GM12878 (cell line): ENCODE results near the gene KDM4C. TPM values are rescaled to one million over a fixed set of nuclear protein-coding genes. Genes with fewer than 3 reads are reported as not detected.

Experiments
- ATAC-seq: fragments of 200-7000 bp; cut with Tn5 transposase; 3 replicates; pipeline ENCODE4 v1.9.1; 2020; ENCODE audit warnings: mild to moderate bottlenecking, moderate library complexity
- BruUV-seq: library from RNA; stranded (reverse); fragments of 400-500 nt; replicated peaks from 2 replicates; lab custom pipeline; 2021; lab: Mats Ljungman, UMichigan
- CTCF ChIA-PET: fragments of 300-600 bp; sonication (Branson Sonifier 250); formaldehyde crosslinking; extraction: SDS; loops from one replicate; lab custom pipeline; 2021; ENCODE audit warnings: inconsistent platforms; lab: Yijun Ruan, JAX
- POLR2A ChIA-PET: fragments of 350-600 bp; formaldehyde crosslinking; extraction: SDS; loops from one replicate; lab custom pipeline; 2021; ENCODE audit warnings: inconsistent platforms; lab: Charles Lee
- RAD21 ChIA-PET: fragments of 300-600 bp; sonication (Branson Sonifier 250); formaldehyde crosslinking; loops from one replicate; lab custom pipeline; 2023; ENCODE audit warnings: antibody characterized with exemption; ENCODE audit not compliant: unreplicated experiment; lab: Charles Lee
- SMC1A ChIA-PET: fragments of 300-600 bp; sonication (Branson Sonifier 250); formaldehyde crosslinking; loops from one replicate; lab custom pipeline; 2023; ENCODE audit not compliant: unreplicated experiment, uncharacterized antibody; lab: Charles Lee
- DNase-seq: peaks from one replicate; pipeline ENCODE4 v3.0.0-alpha.2; 2011; ENCODE audit warnings: low read depth, low spot score
- FAIRE-seq: peaks from 3 replicates; lab custom pipeline; 2011; peaks lifted over from hg19 to GRCh38; lab: Jason Lieb, UNC
- H2AFZ ChIP-seq: 2 replicates; pipeline ENCODE4 v1.6.0; 2011; ENCODE audit warnings: low read depth, low read length, control low read depth; ENCODE audit not compliant: control insufficient read depth
- H3K27ac ChIP-seq: 2 replicates; pipeline ENCODE4 v1.5.1; 2011; ENCODE audit warnings: control low read depth; ENCODE audit not compliant: control insufficient read depth, insufficient read depth
- H3K27me3 ChIP-seq, 2 experiments: replicated peaks in 1 of 2; 2 replicates each; pipeline versions ENCODE4 v1.6.0 to v1.6.1; 2011; ENCODE audit warnings: low read length in 1 of 2; ENCODE audit not compliant: control insufficient read depth in 2 of 2, insufficient read depth in 2 of 2
- H3K36me3 ChIP-seq, 2 experiments: 2 replicates each; pipeline ENCODE4 v1.5.1; 2011; ENCODE audit warnings: low read length in 1 of 2; ENCODE audit not compliant: control insufficient read depth in 2 of 2, insufficient read depth in 2 of 2
- H3K4me1 ChIP-seq: 2 replicates; pipeline ENCODE4 v1.6.1; 2011; ENCODE audit warnings: mild to moderate bottlenecking, low read length, moderate library complexity, mixed read lengths; ENCODE audit not compliant: control insufficient read depth, insufficient read depth
- H3K4me2 ChIP-seq: 2 replicates; pipeline ENCODE4 v1.6.0; 2011; ENCODE audit warnings: control low read depth; ENCODE audit not compliant: control insufficient read depth, insufficient read depth
- H3K4me3 ChIP-seq: fragments of 200-600 bp; sonication (generic); 2 replicates; pipeline ENCODE4 v1.5.1; 2016
- H3K79me2 ChIP-seq: 2 replicates; pipeline ENCODE4 v1.6.0; 2011; ENCODE audit warnings: low read length; ENCODE audit not compliant: control insufficient read depth, insufficient read depth
- H3K9ac ChIP-seq: 2 replicates; pipeline ENCODE4 v1.8.0; 2011; ENCODE audit warnings: low read length, control low read depth, mixed read lengths; ENCODE audit not compliant: control insufficient read depth, insufficient read depth
- H3K9me3 ChIP-seq: replicated peaks from 3 replicates; pipeline ENCODE4 v1.5.1; 2011; ENCODE audit warnings: mild to moderate bottlenecking, low read length; ENCODE audit not compliant: control insufficient read depth, insufficient read depth
- H4K20me1 ChIP-seq: 2 replicates; pipeline ENCODE4 v1.6.0; 2011; ENCODE audit not compliant: control insufficient read depth, insufficient read depth
- IRF4 ChIP-seq: IDR thresholded peaks from 2 replicates; pipeline ENCODE4 v1.6.1; 2011; ENCODE audit warnings: low read depth, low read length
- NFIC ChIP-seq: IDR thresholded peaks from 2 replicates; pipeline ENCODE4 v1.6.1; 2012; ENCODE audit warnings: low read depth, mild to moderate bottlenecking, inconsistent platforms, low read length, moderate library complexity
- RELA ChIP-seq: fragments of 450-650 bp; IDR thresholded peaks from 2 replicates; pipeline ENCODE4 v1.8.0; 2014; ENCODE audit warnings: borderline replicate concordance; ENCODE audit not compliant: partially characterized antibody
- SUZ12 ChIP-seq: fragments of 200-600 bp; sonication (generic); IDR thresholded peaks from one replicate; pipeline ENCODE4 v1.6.1; 2018; ENCODE audit warnings: antibody characterized with exemption, mild to moderate bottlenecking; ENCODE audit not compliant: unreplicated experiment
- WGBS: methylation state at CpG from one replicate; pipeline ENCODE4 v1.1.6; 2016; ENCODE audit warnings: low lambda C conversion rate; ENCODE audit not compliant: insufficient replicate concordance, insufficient coverage; ENCODE audit errors: missing lambda C conversion rate; 5-methylcytosine and 5-hydroxymethylcytosine counted together
- in situ Hi-C: fragments of 300-500 bp; cut with MboI; formaldehyde crosslinking; loops from 9 replicates; pipeline ENCODE4 v1.14.3; 2018; ENCODE audit warnings: mixed read lengths
- intact Hi-C: fragments of 100-400 bp; cut with micrococcal nuclease; formaldehyde crosslinking; loops from one replicate; pipeline ENCODE4 v1.14.2; 2022; ENCODE audit not compliant: unreplicated experiment
- polyA plus RNA-seq, 11 experiments: library from polyadenylated mRNA; depleted of rRNA in 4 of 11; unstranded in 6 of 11; stranded (reverse) in 5 of 11; fragments of >200 nt; fragmentation: Nextera tagmentation in 4 of 11; fragmentation: Illumina TruSeq in 1 of 11; extraction: Ambion mirVana in 4 of 11; extraction: Trizol in 1 of 11; gene quantifications; 1 replicate in 1 of 11; 2 replicates in 10 of 11; pipeline versions ENCODE4 v1.2.1 to v1.2.3, GENCODE V29; 2011 to 2016; ENCODE audit warnings: inconsistent platforms in 2 of 11, missing spikeins in 2 of 11, low read depth in 1 of 11
- total RNA-seq, 4 experiments: library from RNA; depleted of rRNA in 3 of 4; stranded (reverse); fragments of >200 nt in 3 of 4; fragmentation: Illumina TruSeq in 1 of 4; extraction: Trizol in 1 of 4; gene quantifications; 2 replicates each; pipeline versions ENCODE4 v1.2.1 to v1.2.3, GENCODE V29; 2013 to 2021
- TF ChIP-seq, protein P1 (sequence below): fragments of 450-650 bp; formaldehyde crosslinking; IDR thresholded peaks from 2 replicates; pipeline ENCODE4 v1.4.0; 2020; ENCODE audit warnings: mild to moderate bottlenecking, moderate library complexity
- TF ChIP-seq, protein P2 (sequence below): fragments of 450-650 bp; IDR thresholded peaks from 2 replicates; pipeline ENCODE4 v1.6.1; 2017; ENCODE audit warnings: mild to moderate bottlenecking, moderate library complexity
- TF ChIP-seq, protein P3 (sequence below): fragments of 450-650 bp; conservative IDR thresholded peaks from 2 replicates; pipeline ENCODE4 v1.6.1; 2017; ENCODE audit warnings: mild to moderate bottlenecking, moderate library complexity

Gene KDM4C
- total and polyA plus RNA-seq, 10 of the 15 experiments (the other 5 are each of a cell fraction or from before 2014, with no cell fraction given), result 6.8 to 41.2 (median 20.1) TPM

DNA sequence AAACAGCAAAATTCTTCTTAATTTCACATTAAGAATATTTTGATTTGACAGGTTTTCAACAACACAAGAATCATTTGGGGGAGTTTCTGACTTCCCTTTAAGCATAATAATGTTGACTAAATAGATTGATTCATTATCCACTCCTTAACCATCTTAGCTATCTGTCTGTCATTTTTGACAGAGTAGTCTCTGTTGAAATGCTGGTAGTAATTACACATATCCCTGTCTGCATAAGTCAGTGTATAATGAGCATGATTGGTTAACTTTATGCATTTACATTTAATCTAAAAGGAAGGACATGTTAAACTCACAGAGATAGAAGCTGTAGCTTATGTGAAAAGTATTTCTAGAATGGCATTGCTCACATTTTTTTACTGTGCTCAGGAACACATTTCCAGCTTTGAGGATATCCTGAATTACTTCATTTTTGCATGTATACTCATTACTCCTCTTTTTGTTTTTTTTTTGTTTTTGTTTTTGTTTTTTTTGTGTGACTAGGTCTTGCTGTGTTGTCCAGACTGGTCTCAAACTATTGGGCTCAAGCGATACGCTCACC lies 385.9 kb downstream of the KDM4C start (continued):
- TF ChIP-seq, protein P1, sequence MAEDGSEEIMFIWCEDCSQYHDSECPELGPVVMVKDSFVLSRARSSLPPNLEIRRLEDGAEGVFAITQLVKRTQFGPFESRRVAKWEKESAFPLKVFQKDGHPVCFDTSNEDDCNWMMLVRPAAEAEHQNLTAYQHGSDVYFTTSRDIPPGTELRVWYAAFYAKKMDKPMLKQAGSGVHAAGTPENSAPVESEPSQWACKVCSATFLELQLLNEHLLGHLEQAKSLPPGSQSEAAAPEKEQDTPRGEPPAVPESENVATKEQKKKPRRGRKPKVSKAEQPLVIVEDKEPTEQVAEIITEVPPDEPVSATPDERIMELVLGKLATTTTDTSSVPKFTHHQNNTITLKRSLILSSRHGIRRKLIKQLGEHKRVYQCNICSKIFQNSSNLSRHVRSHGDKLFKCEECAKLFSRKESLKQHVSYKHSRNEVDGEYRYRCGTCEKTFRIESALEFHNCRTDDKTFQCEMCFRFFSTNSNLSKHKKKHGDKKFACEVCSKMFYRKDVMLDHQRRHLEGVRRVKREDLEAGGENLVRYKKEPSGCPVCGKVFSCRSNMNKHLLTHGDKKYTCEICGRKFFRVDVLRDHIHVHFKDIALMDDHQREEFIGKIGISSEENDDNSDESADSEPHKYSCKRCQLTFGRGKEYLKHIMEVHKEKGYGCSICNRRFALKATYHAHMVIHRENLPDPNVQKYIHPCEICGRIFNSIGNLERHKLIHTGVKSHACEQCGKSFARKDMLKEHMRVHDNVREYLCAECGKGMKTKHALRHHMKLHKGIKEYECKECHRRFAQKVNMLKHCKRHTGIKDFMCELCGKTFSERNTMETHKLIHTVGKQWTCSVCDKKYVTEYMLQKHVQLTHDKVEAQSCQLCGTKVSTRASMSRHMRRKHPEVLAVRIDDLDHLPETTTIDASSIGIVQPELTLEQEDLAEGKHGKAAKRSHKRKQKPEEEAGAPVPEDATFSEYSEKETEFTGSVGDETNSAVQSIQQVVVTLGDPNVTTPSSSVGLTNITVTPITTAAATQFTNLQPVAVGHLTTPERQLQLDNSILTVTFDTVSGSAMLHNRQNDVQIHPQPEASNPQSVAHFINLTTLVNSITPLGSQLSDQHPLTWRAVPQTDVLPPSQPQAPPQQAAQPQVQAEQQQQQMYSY, result no peak
- TF ChIP-seq SUZ12, result no peak
- TF ChIP-seq IRF4, result no peak

DNA sequence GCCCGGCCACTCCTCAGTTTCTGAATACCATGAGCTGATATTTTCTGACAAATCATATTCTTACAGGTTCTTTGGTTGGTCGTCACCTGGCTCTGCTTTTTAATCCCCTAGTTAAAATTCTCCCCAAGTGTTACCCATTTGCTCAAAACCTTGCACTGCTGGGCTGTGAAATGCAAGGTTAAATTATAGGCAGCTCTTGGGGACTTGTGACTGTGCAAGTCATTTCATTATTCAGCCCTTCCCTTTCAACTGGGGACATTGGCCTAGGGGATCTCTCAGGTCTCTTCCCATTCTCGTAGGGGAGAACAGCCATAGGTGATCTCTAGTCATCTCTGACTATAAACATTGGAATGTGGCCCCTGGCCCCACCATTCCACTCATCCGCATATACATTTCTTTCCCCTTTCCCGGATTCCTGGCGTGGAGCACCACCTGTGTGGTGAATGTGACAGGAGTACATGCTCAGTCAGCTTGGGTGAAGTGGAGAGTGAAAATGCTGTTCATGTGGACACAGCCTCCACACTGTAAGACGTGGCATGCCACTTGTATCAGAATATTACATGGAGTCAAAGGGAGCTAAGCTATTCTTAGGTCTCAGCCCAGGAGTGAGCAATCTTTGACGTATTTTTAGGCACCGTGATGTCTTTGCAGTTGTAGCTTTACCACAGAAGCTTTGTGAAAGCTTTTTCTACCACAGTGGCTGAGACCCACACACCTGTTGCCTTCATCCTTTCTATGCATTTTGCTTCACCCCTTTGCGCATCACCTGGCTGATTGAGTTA lies 386.7 kb downstream of the KDM4C start:
- FAIRE-seq (no peak), ATAC-seq (no peak), DNase-seq (no peak)
- no TSS peak for BruUV-seq
- ChIA-PET POLR2A (interaction anchor here (0.6 kb wide), 1 partner anchor 25 kb away, joined by 3 read pairs; no protein-coding TSS in a partner anchor), CTCF (interaction anchor here (0.8 kb wide), 1 partner anchor 115 kb away, joined by 3 read pairs; no protein-coding TSS in a partner anchor), RAD21 (no interaction called here), SMC1A (interaction anchor here (0.9 kb wide), 1 partner anchor 92 kb away, joined by 4 read pairs; no protein-coding TSS in a partner anchor)
- Histone ChIP-seq H3K36me3 (peaks cover 0 to 13% of the 10 kb centered on the region in 2 experiments; a peak in 2 of 4 replicates), H2AFZ (no peak overlapping the region), H3K9ac (no peak overlapping the region), H3K27me3 (no peaks in the 10 kb centered on the region), H3K4me1 (no peaks in the 10 kb centered on the region), H3K79me2 (no peaks in the 10 kb centered on the region), H4K20me1 (no peaks in the 10 kb centered on the region), H3K27ac (no peak overlapping the region), H3K9me3 (no peaks in the 10 kb centered on the region; the same call in 2 of the 3 replicates), H3K4me2 (no peak overlapping the region), H3K4me3 (no peak overlapping the region)
- 89% methylated on average over 10 of the region's 10 CpGs for WGBS
- in situ Hi-C loops (no loop called here), intact Hi-C loops (no loop called here)
- TF ChIP-seq NFIC (no peak), RELA (no peak)
- TF ChIP-seq, protein P2, sequence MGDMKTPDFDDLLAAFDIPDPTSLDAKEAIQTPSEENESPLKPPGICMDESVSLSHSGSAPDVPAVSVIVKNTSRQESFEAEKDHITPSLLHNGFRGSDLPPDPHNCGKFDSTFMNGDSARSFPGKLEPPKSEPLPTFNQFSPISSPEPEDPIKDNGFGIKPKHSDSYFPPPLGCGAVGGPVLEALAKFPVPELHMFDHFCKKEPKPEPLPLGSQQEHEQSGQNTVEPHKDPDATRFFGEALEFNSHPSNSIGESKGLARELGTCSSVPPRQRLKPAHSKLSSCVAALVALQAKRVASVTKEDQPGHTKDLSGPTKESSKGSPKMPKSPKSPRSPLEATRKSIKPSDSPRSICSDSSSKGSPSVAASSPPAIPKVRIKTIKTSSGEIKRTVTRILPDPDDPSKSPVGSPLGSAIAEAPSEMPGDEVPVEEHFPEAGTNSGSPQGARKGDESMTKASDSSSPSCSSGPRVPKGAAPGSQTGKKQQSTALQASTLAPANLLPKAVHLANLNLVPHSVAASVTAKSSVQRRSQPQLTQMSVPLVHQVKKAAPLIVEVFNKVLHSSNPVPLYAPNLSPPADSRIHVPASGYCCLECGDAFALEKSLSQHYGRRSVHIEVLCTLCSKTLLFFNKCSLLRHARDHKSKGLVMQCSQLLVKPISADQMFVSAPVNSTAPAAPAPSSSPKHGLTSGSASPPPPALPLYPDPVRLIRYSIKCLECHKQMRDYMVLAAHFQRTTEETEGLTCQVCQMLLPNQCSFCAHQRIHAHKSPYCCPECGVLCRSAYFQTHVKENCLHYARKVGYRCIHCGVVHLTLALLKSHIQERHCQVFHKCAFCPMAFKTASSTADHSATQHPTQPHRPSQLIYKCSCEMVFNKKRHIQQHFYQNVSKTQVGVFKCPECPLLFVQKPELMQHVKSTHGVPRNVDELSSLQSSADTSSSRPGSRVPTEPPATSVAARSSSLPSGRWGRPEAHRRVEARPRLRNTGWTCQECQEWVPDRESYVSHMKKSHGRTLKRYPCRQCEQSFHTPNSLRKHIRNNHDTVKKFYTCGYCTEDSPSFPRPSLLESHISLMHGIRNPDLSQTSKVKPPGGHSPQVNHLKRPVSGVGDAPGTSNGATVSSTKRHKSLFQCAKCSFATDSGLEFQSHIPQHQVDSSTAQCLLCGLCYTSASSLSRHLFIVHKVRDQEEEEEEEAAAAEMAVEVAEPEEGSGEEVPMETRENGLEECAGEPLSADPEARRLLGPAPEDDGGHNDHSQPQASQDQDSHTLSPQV, result no peak
- TF ChIP-seq, protein P3, sequence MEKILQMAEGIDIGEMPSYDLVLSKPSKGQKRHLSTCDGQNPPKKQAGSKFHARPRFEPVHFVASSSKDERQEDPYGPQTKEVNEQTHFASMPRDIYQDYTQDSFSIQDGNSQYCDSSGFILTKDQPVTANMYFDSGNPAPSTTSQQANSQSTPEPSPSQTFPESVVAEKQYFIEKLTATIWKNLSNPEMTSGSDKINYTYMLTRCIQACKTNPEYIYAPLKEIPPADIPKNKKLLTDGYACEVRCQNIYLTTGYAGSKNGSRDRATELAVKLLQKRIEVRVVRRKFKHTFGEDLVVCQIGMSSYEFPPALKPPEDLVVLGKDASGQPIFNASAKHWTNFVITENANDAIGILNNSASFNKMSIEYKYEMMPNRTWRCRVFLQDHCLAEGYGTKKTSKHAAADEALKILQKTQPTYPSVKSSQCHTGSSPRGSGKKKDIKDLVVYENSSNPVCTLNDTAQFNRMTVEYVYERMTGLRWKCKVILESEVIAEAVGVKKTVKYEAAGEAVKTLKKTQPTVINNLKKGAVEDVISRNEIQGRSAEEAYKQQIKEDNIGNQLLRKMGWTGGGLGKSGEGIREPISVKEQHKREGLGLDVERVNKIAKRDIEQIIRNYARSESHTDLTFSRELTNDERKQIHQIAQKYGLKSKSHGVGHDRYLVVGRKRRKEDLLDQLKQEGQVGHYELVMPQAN, result no peak
